Heart left ventricle (tissue), 13 donors: ENCODE results near the gene SPO11.

Experiments
- CTCF ChIP-seq, 12 donors: fragments of 200-600 bp; sonication (generic) in 4 of 12; IDR thresholded peaks; one replicate each; pipeline versions ENCODE4 v1.5.0 to v1.8.0; 2018 to 2022; ENCODE audit warnings: antibody characterized with exemption in 12 of 12, mild to moderate bottlenecking in 5 of 12
- POLR2A ChIP-seq, 2 donors: fragments of 450-650 bp; IDR thresholded peaks; one replicate each; pipeline ENCODE4 v1.6.1; 2017; ENCODE audit warnings: antibody characterized with exemption in 2 of 2, mild to moderate bottlenecking in 2 of 2, moderate library complexity in 2 of 2
- donor health status: ischemic (EF 13 %, LVEDD 7.1; RV severe dilation, severe dysfunction).
- donor health status: DM: no; HTN: yes; CAD: no.
- donor health status: DM: no; HTN: no; CAD: no.
- donor health status: ischemic (EF 25% LVEDD 6.9; RV normal size, moderate dysfunction).
- donor health status: ischemic (EF 25% LVEDD 5.7; RV mildly dilated, moderate dysfunction).
- donor health status: ischemic (EF 35%, LVEDD 5.7; RV mildly dilated, moderate dysfunction).
- donor health status: nonischemic (EF 11% LVEDD 7.7; RV severe dilation, severe dysfunction).
- donor health status: DM: yes; HTN: yes; CAD: no.
- donor health status: PGD.
- donor health status: ischemic (EF 29% LVEDD 5.4; RV normal size, mild dysfunction).
- donor health status: nonischemic (EF 23%, LVEDD 6.1; RV moderate dilation, normal function).

GRCh38 chr20:57391439-57392301 is 62.1 kb downstream of the SPO11 start:
- TF ChIP-seq CTCF (IDR thresholded peaks at IDR 0.05) (no peak), POLR2A (IDR thresholded peaks at IDR 0.05) (no peak)
